Measurements from ENCODE around the gene NYNRIN. TPM values are rescaled to one million over a fixed set of nuclear protein-coding genes. Genes with fewer than 3 reads are reported as not detected.

The NYNRIN gene
- total and polyA plus RNA-seq, 2 of the 4 experiments (the other 2 are of a cell fraction): 2.2 to 5.4 TPM

GRCh38 chr14:24378981-24379906 is 19.6 kb upstream of the NYNRIN start:
- Histone ChIP-seq H3K27ac (ENCODE audit: insufficient read depth, low read length) (no peak overlapping the region), H3K4me3 (ENCODE audit: insufficient read depth, low read depth, low read length) (no peak overlapping the region), H2BK15ac (ENCODE audit: low read depth, low read length) (no peak overlapping the region), H2BK5ac (ENCODE audit: low read depth, low read length, poor library complexity, severe bottlenecking) (no peak overlapping the region), H3K23ac (ENCODE audit: low read depth, low read length) (no peak overlapping the region), H2AFZ (replicated peaks; ENCODE audit: low read length, poor library complexity) (no peak overlapping the region), H3K4me1 (ENCODE audit: control insufficient read depth, insufficient read depth, low read length) (no peaks in the 10 kb centered on the region), H4K5ac (ENCODE audit: low read depth, low read length) (no peak overlapping the region), H2AK9ac (replicated peaks; ENCODE audit: low read depth, low read length, poor library complexity) (no peak overlapping the region), H3K79me1 (ENCODE audit: low read depth in 1 of 2, low read length in 2 of 2) (no peaks in the 10 kb centered on the region), H3K27me3 (ENCODE audit: control insufficient read depth, insufficient read depth, low read length) (peaks cover 5% of the 10 kb centered on the region), H3K14ac (replicated peaks; ENCODE audit: low read depth, low read length) (no peak overlapping the region), H3K56ac (ENCODE audit: extremely low read depth, insufficient read depth, low read length) (no peak overlapping the region), H4K20me1 (ENCODE audit: insufficient read depth, low read length) (0 out of 2 replicates have a peak, but pooled peaks cover 3% of the 10 kb centered on the region), H3K18ac (ENCODE audit: low read depth, low read length) (no peak overlapping the region), H3K36me3 (ENCODE audit: control insufficient read depth, insufficient read depth, low read length) (peaks cover 40% of the 10 kb centered on the region), H3K9ac (ENCODE audit: low read depth, low read length) (no peak overlapping the region), H2AK5ac (ENCODE audit: low read depth, low read length) (no peak overlapping the region), H2BK20ac (ENCODE audit: low read depth, low read length) (no peak overlapping the region), H2BK120ac (ENCODE audit: low read depth, low read length) (no peak overlapping the region), H3K9me3 (ENCODE audit: control insufficient read depth, insufficient read depth, low read length) (no peaks in the 10 kb centered on the region), H3K4ac (ENCODE audit: low read depth, low read length) (no peak overlapping the region), H3K9me1 (ENCODE audit: insufficient read depth, low read length) (peaks cover 7% of the 10 kb centered on the region), H3K4me2 (ENCODE audit: low read depth, low read length) (no peak overlapping the region), H4K91ac (ENCODE audit: insufficient read depth, low read depth, low read length) (no peak overlapping the region), H4K8ac (ENCODE audit: low read depth in 2 of 2, low read length in 2 of 2) (no peak overlapping the region)
- CTCF ChIA-PET: interaction anchor here (1.0 kb wide), 1 partner anchor 52 kb away, joined by 3 read pairs; no protein-coding TSS in a partner anchor
- POLR2A ChIA-PET (ENCODE audit: unreplicated experiment): interaction anchor here (1.2 kb wide), 1 partner anchor 10 kb away, joined by 3 read pairs; no protein-coding TSS in a partner anchor
- DNase-seq (no peak), ATAC-seq (ENCODE audit: low read depth) (no peak)
- in situ Hi-C loops (cut with MboI; ENCODE audit: low sequenced_read_pairs) (no loop called here), intact Hi-C loops (cut with micrococcal nuclease) (no loop called here), dilution Hi-C loops (cut with HindIII; ENCODE audit: low sequenced_read_pairs, unreplicated experiment) (no loop called here)
- WGBS, 2 experiments (ENCODE audit: extremely low coverage in 2 of 2, insufficient read length in 1 of 2): 83% methylated on average over 5 of the region's 7 CpGs; no CpG with 5 or more reads in 1 of the 2 experiments
- BruUV-seq (replicated peaks): no TSS peak
- TF ChIP-seq MAFK (IDR thresholded peaks at IDR 0.05; ENCODE audit: low read depth, low read length) (no peak), MAZ (IDR thresholded peaks at IDR 0.05; ENCODE audit: borderline replicate concordance, low read depth, low read length) (no peak), FOS (IDR thresholded peaks at IDR 0.05; ENCODE audit: low read depth, low read length) (no peak), SMC3 (IDR thresholded peaks at IDR 0.05; ENCODE audit: low read depth, low read length) (no peak), RFX5 (IDR thresholded peaks at IDR 0.05; ENCODE audit: low read depth, low read length) (no peak), BHLHE40 (IDR thresholded peaks at IDR 0.05; ENCODE audit: low read depth, low read length) (no peak), NFE2L2 (IDR thresholded peaks at IDR 0.05; ENCODE audit: low read depth, low read length) (no peak), CEBPB (IDR thresholded peaks at IDR 0.05; ENCODE audit: low read depth, low read length) (no peak), MXI1 (IDR thresholded peaks at IDR 0.05; ENCODE audit: borderline replicate concordance, low read depth, low read length) (no peak), RAD21 (IDR thresholded peaks at IDR 0.05; ENCODE audit: low read length) (no peak)
- TF ChIP-seq, protein P1, sequence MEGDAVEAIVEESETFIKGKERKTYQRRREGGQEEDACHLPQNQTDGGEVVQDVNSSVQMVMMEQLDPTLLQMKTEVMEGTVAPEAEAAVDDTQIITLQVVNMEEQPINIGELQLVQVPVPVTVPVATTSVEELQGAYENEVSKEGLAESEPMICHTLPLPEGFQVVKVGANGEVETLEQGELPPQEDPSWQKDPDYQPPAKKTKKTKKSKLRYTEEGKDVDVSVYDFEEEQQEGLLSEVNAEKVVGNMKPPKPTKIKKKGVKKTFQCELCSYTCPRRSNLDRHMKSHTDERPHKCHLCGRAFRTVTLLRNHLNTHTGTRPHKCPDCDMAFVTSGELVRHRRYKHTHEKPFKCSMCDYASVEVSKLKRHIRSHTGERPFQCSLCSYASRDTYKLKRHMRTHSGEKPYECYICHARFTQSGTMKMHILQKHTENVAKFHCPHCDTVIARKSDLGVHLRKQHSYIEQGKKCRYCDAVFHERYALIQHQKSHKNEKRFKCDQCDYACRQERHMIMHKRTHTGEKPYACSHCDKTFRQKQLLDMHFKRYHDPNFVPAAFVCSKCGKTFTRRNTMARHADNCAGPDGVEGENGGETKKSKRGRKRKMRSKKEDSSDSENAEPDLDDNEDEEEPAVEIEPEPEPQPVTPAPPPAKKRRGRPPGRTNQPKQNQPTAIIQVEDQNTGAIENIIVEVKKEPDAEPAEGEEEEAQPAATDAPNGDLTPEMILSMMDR (conservative IDR thresholded peaks at IDR 0.05; ENCODE audit: low read depth, low read length): no peak

All from IMR-90 (cell line).